H1 (cell line): ENCODE results near the gene RHOB. TPM values are rescaled to one million over a fixed set of nuclear protein-coding genes. Genes with fewer than 3 reads are reported as not detected.

Experiments used
- CBX8 ChIP-seq: fragments of 300-800, 300-1000 bp; sonication (generic); IDR thresholded peaks from 2 replicates; pipeline ENCODE4 v1.7.1; 2016; ENCODE audit warnings: low read depth, low read length, borderline replicate concordance
- polyA plus RNA-seq, 7 experiments: library from polyadenylated mRNA; depleted of rRNA in 3 of 7; stranded (reverse) in 5 of 7; unstranded in 2 of 7; fragments of >200 nt in 5 of 7; fragments of 200-250 nt in 2 of 7; gene quantifications; 1 replicate in 5 of 7; 2 replicates in 1 of 7; 4 replicates in 1 of 7; pipeline versions ENCODE4 v1.2.1 to v1.2.3, GENCODE V29; 2011 to 2013; ENCODE audit warnings: missing spikeins in 2 of 7, mixed read lengths in 2 of 7
- total RNA-seq: library from RNA; stranded (reverse); fragmentation: NEBNext Ultra II Directional; extraction: Animal tissue kit (Norgen Biotek cat#: 25700); gene quantifications from 2 replicates; pipeline ENCODE4 v1.2.1, GENCODE V29; 2021

RHOB gene
- total and polyA plus RNA-seq, 2 of the 8 experiments (the other 6 are each of a cell fraction or from before 2014, with no cell fraction given), result 9.3 to 9.5 TPM

DNA sequence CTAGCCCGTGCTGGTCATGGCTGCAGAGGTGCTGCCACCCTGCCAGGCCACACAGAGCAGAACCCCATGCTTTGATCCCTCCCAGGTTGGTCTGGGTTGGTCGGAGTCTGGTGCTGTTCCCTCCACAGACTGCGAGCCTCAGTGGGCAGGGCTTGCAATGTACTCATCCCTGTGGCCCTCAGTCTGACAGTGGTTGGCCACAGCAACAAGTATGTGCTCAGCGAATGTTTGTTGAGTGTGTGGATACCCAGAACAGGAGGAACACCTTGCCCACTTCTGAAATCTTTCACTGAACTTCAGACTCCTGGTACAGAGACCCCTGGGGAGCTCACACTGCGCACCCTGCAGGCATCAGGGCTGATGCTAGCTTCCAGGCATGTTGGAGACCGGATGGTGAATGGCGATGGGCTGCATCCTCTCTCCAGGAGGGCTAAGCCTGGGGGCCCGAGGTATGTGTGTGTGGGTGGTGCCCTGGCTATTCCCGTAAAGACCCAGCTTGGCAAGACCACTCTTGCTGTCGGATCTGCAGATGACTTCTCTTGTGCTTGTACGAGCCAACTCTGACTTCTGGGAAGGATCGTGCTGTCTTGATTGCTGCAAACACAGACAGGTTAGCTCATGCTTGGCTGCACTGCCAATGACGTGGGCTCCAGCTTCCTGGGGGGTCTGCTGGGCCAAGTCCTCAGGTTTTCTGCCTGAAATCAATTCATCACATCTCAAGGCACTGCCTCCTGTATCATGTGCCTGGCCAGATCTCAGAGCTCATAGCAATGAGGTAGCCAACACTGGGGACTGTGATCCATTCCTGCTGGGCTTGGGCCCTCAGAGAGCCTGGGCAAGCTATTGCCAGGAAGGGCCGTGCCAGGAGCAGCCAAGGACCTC, 43.7 kb downstream of the RHOB start (continued):
- TF ChIP-seq CBX8, result no peak
